Gastroesophageal sphincter (tissue), 3 donors: Measurements from ENCODE around the gene CARD16.
"Not testable (repeated sequence)": the region's sequence is repeated elsewhere in the genome, so short reads cannot be mapped to it uniquely, and the experiment has no call there.

ENCODE experiments used
- CTCF ChIP-seq, 4 experiments: fragments of 200-600 bp in 2 of 4; fragments of 450-650 bp in 2 of 4; sonication (generic) in 1 of 4; IDR thresholded peaks; one replicate each; pipeline ENCODE4 v1.5.1; 2017 to 2019; ENCODE audit warnings: antibody characterized with exemption in 4 of 4, mild to moderate bottlenecking in 2 of 4, moderate library complexity in 2 of 4
- EP300 ChIP-seq: sonication (generic); formaldehyde crosslinking; IDR thresholded peaks from one replicate; pipeline ENCODE4 v1.6.1; 2017; ENCODE audit warnings: antibody characterized with exemption, mild to moderate bottlenecking

GRCh38 chr11:105080171-105080906 is 35.2 kb upstream of the CARD16 start:
- not testable (repeated sequence) for TF ChIP-seq CTCF (IDR thresholded peaks at IDR 0.05); EP300
